Measurements from ENCODE around the gene IL20RA.

IL20RA gene

GRCh38 chr6:136950436-136951126, 94.2 kb downstream of the IL20RA start:
- no peak for TF ChIP-seq CTCF (IDR thresholded peaks at IDR 0.05; ENCODE audit: low read depth, low read length, missing control alignments)
- in situ Hi-C loops (cut with HindIII; ENCODE audit: low pct_ligation_motif_present, low sequenced_read_pairs), result no loop called here
- no peaks in the 10 kb centered on the region for H3K36me3 ChIP-seq (replicated peaks)
- H3K27me3 ChIP-seq (replicated peaks), result no peaks in the 10 kb centered on the region
- H3K27ac ChIP-seq, result no peak overlapping the region
- peak; percentile 20 for DNase-seq
- no peak overlapping the region for H3K4me3 ChIP-seq (ENCODE audit: low read depth, low read length)

Measured in brain microvascular endothelial cell (primary cell).